Suprapubic skin (tissue), 4 donors: ENCODE data around the gene PIEZO1. TPM values are rescaled to one million over a fixed set of nuclear protein-coding genes. Genes with fewer than 3 reads are reported as not detected.

Source experiments
- DNase-seq, 2 donors: peaks; one replicate each; pipeline ENCODE4 v3.0.0-alpha.2; 2019; ENCODE audit warnings: low spot score in 2 of 2
- H3K27ac ChIP-seq: fragments of 200-600 bp; sonication (generic); one replicate; pipeline ENCODE4 v1.5.1; 2019
- H3K27me3 ChIP-seq: fragments of 200-600 bp; sonication (generic); one replicate; pipeline ENCODE4 v1.5.1; 2019
- H3K36me3 ChIP-seq: fragments of 200-600 bp; sonication (generic); one replicate; pipeline ENCODE4 v1.5.1; 2019
- H3K4me1 ChIP-seq: fragments of 200-600 bp; sonication (generic); one replicate; pipeline ENCODE4 v1.5.1; 2019
- H3K4me3 ChIP-seq: fragments of 200-600 bp; sonication (generic); one replicate; pipeline ENCODE4 v1.5.1; 2019; ENCODE audit warnings: mild to moderate bottlenecking
- H3K9me3 ChIP-seq: fragments of 200-600 bp; sonication (generic); one replicate; pipeline ENCODE4 v1.5.1; 2019
- EP300 ChIP-seq: sonication (generic); formaldehyde crosslinking; IDR thresholded peaks from one replicate; pipeline ENCODE4 v1.6.1; 2017; ENCODE audit warnings: antibody characterized with exemption
- POLR2A ChIP-seq, 2 donors: fragments of 450-650 bp; IDR thresholded peaks; one replicate each; pipeline ENCODE4 v1.6.1; 2017; ENCODE audit warnings: antibody characterized with exemption in 2 of 2, mild to moderate bottlenecking in 2 of 2, moderate library complexity in 2 of 2
- POLR2AphosphoS5 ChIP-seq, 3 donors: sonication (generic); formaldehyde crosslinking; IDR thresholded peaks; one replicate each; pipeline ENCODE4 v1.6.1; 2017; ENCODE audit warnings: antibody characterized with exemption in 3 of 3
- WGBS: methylation state at CpG from one replicate; pipeline ENCODE4 v1.1.5; 2018; 5-methylcytosine and 5-hydroxymethylcytosine counted together
- total RNA-seq, 4 donors: library from RNA; depleted of rRNA; stranded (reverse); fragments of >200 nt; gene quantifications; one replicate each; pipeline ENCODE4 v1.1.0, GENCODE V29; 2016
- TF ChIP-seq, protein P1 (sequence below), 2 donors: fragments of 200-600 bp in 1 of 2; fragments of 450-650 bp in 1 of 2; sonication (generic) in 1 of 2; IDR thresholded peaks; one replicate each; pipeline ENCODE4 v1.5.1; 2016 to 2019; ENCODE audit warnings: antibody characterized with exemption in 2 of 2, mild to moderate bottlenecking in 1 of 2, moderate library complexity in 1 of 2

The PIEZO1 gene
- total RNA-seq, 4 donors from 2014 or later, result 185 to 269 (median 224) TPM

DNA sequence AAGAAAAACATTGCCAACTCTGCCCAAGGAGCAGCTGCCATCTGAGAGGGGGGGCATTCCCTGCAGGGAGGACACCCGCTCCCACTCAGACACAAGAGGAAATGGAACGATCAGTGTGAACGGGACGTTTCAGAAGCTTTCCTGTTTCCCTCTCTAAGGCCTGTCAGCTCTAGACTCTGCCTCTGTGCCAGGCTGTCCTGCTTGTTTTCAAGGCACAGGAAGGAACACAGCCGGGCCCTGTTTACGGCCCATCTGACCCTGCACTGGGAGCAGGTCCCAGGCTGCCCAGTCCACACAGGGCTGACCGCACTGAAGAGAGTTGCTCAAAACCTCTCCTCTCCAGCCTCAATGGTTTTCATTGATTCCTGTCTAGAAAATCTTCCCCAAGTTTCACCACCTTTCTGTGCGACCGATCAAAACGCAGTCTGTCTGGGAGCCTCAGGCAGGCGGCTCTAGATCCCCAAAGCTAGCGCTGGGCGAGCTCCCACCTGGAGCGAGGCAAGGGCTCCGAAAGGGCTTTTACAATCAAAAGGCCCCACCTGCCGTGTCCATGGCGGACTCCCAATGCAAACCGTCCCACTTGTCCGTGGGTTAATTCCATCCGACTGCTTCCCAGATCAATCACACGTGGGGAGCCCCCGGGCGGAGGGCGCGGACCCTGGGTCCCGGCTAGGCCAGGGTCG lies 1.5 kb downstream of the PIEZO1 start:
- no peak for DNase-seq
- Histone ChIP-seq H3K27me3 (no peaks in the 10 kb centered on the region), H3K27ac (peak overlapping the region; percentile 97), H3K4me1 (peaks cover 68% of the 10 kb centered on the region), H3K36me3 (no peaks in the 10 kb centered on the region), H3K9me3 (no peaks in the 10 kb centered on the region), H3K4me3 (peak overlapping the region; percentile 88)
- 18% methylated on average over 9 of the region's 27 CpGs for WGBS
- no peak for TF ChIP-seq POLR2A (IDR thresholded peaks at IDR 0.05)
- TF ChIP-seq, protein P1, sequence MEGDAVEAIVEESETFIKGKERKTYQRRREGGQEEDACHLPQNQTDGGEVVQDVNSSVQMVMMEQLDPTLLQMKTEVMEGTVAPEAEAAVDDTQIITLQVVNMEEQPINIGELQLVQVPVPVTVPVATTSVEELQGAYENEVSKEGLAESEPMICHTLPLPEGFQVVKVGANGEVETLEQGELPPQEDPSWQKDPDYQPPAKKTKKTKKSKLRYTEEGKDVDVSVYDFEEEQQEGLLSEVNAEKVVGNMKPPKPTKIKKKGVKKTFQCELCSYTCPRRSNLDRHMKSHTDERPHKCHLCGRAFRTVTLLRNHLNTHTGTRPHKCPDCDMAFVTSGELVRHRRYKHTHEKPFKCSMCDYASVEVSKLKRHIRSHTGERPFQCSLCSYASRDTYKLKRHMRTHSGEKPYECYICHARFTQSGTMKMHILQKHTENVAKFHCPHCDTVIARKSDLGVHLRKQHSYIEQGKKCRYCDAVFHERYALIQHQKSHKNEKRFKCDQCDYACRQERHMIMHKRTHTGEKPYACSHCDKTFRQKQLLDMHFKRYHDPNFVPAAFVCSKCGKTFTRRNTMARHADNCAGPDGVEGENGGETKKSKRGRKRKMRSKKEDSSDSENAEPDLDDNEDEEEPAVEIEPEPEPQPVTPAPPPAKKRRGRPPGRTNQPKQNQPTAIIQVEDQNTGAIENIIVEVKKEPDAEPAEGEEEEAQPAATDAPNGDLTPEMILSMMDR (IDR thresholded peaks at IDR 0.05), result no peak

DNA sequence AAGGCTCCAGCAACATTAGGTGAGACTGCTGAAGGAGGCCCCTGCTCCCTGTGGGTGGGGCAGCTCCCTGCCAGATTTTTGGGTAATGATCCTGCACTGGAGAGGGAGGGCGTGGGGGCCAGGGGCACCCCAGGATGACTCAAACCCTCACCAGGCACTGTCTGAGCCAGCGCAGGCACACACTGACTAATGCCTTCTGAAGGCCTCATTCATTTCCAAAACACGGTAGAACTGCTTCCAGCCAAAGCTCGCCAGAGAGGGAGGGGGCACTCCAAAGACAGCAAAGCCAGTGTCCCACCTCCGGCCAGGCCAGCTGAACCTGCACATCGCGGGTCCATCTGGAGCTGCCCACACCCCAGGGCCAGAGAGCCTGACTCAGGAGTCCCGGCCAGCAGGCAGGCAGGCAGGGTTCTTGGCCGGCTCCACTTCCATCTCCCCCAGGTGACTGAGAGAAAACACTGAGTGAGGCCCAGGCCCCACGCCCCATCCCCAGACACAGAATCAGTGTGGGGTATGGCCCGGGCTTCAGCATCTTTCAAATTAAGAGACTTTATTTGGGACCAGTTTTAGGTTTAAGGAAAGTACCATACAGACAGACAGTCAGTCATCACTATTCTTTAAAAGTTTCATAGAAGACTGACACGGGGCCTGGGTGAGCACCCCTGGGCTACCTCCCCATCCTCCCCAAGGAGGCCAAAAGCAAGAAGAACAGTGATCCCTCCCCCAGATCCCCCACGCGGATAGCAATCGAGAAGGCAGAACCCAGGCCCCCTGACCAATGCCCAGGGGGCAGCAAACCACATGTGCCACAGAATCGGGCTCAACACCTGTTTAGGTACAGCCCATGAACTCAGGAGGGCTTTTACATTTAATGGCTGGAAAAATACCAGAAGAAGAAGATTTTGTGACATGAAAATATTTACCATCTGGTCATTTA lies 2.3 kb downstream of the PIEZO1 start:
- peaks cover 73% of the 10 kb centered on the region for H3K4me1 ChIP-seq
- 22% methylated on average over 5 of the region's 16 CpGs for WGBS
- TF ChIP-seq POLR2A (IDR thresholded peaks at IDR 0.05) (no peak), POLR2AphosphoS5 (IDR thresholded peaks at IDR 0.05) (no peak), EP300 (no peak)
- TF ChIP-seq, protein P1 (IDR thresholded peaks at IDR 0.05), result no peak
- no peaks in the 10 kb centered on the region for H3K27me3 ChIP-seq
- H3K27ac ChIP-seq, result peak overlapping the region; percentile 97
- peak overlapping the region; percentile 88 for H3K4me3 ChIP-seq
- DNase-seq, result no peak
- H3K9me3 ChIP-seq, result no peaks in the 10 kb centered on the region
- no peaks in the 10 kb centered on the region for H3K36me3 ChIP-seq

DNA sequence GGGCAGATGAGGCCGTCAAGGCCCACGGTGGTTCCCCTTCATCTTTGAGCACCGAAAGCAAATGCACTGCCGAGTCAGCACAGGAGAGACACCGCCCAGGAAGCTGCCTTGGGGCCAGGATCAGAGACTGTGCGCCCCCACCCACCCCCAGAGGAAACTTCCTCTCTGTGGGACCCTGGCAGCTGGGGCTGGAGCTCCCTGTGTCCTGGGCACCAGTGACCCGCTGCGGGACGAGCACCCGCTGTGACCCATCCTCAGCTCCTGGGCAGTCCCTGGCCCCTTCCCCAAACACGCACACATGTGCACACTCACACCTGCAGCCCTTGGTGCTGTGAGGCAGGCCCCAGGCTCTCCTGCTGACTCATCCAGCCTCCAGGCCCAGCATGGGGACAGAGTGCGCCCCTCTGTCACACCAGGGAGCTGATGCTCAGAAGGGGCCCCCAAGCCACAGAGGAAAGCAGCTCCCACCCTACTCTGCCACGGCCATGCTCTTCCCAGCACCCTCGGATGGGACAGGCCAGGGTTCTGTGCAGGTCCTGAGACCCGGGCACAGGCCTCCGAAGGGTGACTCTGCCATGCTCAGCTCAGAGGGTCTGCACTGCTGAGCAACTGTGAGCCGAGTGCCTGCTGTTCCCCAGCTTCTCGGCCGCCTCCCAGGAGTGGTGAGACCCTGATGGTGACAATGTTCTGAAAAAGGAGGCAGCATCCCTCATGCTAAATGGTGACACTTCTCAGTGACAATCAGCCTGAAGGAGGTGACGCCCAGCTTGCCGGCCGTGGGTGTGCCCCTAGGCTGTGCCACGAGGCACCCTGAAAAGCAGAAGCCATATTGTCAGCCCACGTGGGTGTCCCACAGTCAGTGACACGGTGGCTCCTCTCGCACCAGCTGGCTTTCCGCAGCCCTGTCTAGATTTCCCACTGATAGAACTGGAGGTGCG lies 3.6 kb downstream of the PIEZO1 start:
- Histone ChIP-seq H3K36me3 (peaks cover 2% of the 10 kb centered on the region), H3K27ac (peak overlapping the region; percentile 97), H3K27me3 (no peaks in the 10 kb centered on the region), H3K4me3 (no peak overlapping the region), H3K9me3 (no peaks in the 10 kb centered on the region), H3K4me1 (peaks cover 84% of the 10 kb centered on the region)
- DNase-seq, result no peak
- TF ChIP-seq POLR2AphosphoS5 (IDR thresholded peaks at IDR 0.05) (no peak), EP300 (no peak), POLR2A (IDR thresholded peaks at IDR 0.05) (no peak)
- TF ChIP-seq, protein P1 (IDR thresholded peaks at IDR 0.05), result no peak
- WGBS, result 61% methylated on average over 10 of the region's 28 CpGs

DNA sequence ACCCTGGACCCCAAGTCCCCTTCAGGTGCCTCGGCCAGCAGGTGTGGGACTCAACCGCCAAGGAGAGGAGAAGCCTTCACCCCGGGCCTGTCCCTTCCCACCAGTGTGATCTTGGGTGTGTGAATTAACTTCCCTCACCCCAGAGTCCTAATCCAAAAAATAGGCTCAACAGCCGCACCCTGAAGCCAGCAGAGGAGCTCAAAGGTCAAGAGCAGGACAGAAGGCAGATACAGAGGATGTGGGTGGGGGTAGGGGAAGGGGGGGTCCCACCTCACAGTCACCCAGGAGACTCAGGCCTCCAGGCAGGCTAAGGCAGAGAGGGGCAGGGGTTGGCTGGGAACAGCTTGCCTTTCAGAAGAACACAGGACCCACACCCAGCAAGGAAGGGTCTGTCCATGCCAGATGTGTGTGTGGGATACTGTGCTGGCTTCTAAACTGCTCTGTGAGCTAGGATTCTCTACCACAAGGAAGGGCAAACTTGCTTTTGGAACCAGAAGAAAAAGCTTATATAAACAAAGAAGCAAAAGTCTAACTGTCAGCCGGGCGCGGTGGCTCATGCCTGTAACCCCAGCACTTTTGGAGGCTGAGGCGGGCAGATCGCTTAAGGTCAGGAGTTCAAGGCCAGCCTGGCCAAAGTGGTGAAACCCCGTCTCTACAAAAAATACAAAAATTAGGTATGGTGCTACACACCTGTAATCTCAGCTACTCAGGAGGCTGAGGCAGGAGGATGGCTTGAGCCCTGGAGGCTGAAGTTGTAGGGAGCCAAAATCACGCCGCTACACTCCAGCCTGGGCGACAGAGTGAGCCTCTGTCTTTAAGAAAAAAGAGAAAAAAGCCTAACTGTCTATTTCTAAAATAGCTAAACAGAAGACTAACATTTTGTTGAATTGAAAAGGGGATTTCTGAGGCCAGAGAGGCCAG lies 4.6 kb downstream of the PIEZO1 start:
- H3K36me3 ChIP-seq, result peaks cover 3% of the 10 kb centered on the region
- no peak for DNase-seq
- TF ChIP-seq POLR2A (IDR thresholded peaks at IDR 0.05) (no peak), POLR2AphosphoS5 (IDR thresholded peaks at IDR 0.05) (no peak), EP300 (no peak)
- TF ChIP-seq, protein P1 (IDR thresholded peaks at IDR 0.05), result no peak
- H3K4me1 ChIP-seq, result peaks cover 82% of the 10 kb centered on the region
- H3K27me3 ChIP-seq, result no peaks in the 10 kb centered on the region
- 74% methylated on average over 12 of the region's 13 CpGs for WGBS
- H3K9me3 ChIP-seq, result no peaks in the 10 kb centered on the region
- no peak overlapping the region for H3K27ac ChIP-seq
- no peak overlapping the region for H3K4me3 ChIP-seq
